GM06990 (cell line): ENCODE data around the gene AURKA.

ENCODE experiments used
- DNase-seq: peaks from one replicate; pipeline ENCODE4 v3.0.0-alpha.2; 2011; ENCODE audit not compliant: insufficient read length; ENCODE audit errors: extremely low read depth
- H3K27me3 ChIP-seq: replicated peaks from 2 replicates; pipeline ENCODE4 v1.6.0; 2011; ENCODE audit warnings: low read length; ENCODE audit not compliant: control insufficient read depth, insufficient read depth
- H3K36me3 ChIP-seq: 2 replicates; pipeline ENCODE4 v1.5.1; 2011; ENCODE audit warnings: low read length; ENCODE audit not compliant: control insufficient read depth, insufficient read depth
- H3K4me3 ChIP-seq: replicated peaks from 2 replicates; pipeline ENCODE4 v1.5.1; 2011; ENCODE audit warnings: low read depth, mild to moderate bottlenecking, control low read depth, low read length
- TF ChIP-seq, protein P1 (sequence below): IDR thresholded peaks from 2 replicates; pipeline ENCODE4 v1.5.1; 2011; ENCODE audit warnings: low read length, control low read depth, mild to moderate bottlenecking, inconsistent platforms; ENCODE audit not compliant: insufficient read depth, poor library complexity, severe bottlenecking

Gene AURKA

DNA sequence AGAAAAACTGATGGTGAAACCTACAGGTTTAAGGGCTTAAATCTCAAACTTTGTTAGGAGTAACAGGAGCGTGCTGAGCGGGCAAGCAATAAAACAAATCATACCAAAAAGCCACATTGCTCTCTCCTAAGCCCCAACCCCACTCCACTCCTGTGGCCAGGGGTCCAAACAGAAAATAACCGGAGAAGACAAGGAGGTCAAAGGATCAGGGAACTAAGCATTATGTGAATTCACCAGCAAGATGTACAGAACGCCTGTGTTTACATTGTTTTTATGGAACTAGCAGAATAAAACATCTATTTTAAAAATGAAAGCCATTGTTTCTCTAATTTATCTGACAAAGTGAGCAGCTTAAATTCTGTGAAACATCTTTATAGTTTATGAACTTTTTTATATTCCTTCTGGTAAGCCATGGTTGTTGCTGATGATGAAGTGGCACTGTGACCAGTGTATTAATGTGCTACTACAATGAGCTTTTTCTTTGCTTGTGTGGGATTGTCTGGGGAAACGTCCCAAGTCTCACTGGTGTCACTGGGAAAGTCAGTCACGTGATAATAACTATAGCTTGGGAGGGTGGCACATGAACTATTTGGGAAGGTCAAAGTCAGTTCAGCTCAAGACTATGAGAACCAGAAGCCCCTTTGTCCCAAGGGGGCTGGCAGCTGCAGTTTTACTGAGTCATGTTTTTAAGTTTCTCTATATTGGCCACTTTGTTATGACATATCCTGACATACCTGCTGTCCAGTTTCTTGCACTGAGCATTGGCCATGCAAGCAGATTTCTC, 23.5 kb downstream of the AURKA start:
- H3K36me3 ChIP-seq = peaks cover 12% of the 10 kb centered on the region
- TF ChIP-seq, protein P1, sequence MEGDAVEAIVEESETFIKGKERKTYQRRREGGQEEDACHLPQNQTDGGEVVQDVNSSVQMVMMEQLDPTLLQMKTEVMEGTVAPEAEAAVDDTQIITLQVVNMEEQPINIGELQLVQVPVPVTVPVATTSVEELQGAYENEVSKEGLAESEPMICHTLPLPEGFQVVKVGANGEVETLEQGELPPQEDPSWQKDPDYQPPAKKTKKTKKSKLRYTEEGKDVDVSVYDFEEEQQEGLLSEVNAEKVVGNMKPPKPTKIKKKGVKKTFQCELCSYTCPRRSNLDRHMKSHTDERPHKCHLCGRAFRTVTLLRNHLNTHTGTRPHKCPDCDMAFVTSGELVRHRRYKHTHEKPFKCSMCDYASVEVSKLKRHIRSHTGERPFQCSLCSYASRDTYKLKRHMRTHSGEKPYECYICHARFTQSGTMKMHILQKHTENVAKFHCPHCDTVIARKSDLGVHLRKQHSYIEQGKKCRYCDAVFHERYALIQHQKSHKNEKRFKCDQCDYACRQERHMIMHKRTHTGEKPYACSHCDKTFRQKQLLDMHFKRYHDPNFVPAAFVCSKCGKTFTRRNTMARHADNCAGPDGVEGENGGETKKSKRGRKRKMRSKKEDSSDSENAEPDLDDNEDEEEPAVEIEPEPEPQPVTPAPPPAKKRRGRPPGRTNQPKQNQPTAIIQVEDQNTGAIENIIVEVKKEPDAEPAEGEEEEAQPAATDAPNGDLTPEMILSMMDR = no peak
- DNase-seq = no peak
- H3K4me3 ChIP-seq = no peak overlapping the region
- H3K27me3 ChIP-seq = no peaks in the 10 kb centered on the region; the same call in 1 of the 2 replicates

GRCh38 chr20:56363491-56363890, 28.5 kb downstream of the AURKA start:
- H3K36me3 ChIP-seq = no peaks in the 10 kb centered on the region
- DNase-seq = no peak
- H3K4me3 ChIP-seq = no peak overlapping the region
- TF ChIP-seq, protein P1 = no peak
- no peaks in the 10 kb centered on the region; the same call in 1 of the 2 replicates for H3K27me3 ChIP-seq

DNA sequence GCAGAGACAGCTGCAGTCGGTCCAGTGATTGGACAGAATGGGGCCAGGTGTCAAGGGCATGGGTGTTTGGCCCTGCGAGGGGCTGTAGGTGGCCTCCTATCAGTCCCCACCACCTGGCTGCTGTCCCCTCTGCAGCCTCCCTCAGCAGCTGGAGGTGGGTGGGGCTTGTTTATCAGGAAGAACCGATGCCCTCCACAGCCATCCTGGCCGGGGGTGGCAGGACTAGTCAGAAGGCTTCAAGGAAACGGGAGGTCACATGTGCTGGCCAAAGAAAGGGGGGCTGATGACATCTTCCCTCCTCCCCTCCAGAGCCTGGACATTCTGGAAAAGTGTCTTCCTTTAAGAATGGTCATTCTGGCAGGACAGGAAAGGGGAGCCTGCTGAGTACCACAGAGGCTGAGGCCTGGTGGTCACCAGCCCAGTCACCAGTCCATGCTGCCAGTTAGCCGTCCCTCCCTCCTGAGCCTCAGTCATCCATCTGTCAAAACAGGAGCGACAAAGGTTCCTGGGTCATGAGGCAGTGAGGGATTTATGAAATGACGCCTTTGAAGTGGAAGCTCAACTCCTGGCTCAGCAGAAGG, 29.1 kb downstream of the AURKA start:
- Histone ChIP-seq H3K36me3 (no peaks in the 10 kb centered on the region), H3K4me3 (no peak overlapping the region), H3K27me3 (no peaks in the 10 kb centered on the region; the same call in 1 of the 2 replicates)
- TF ChIP-seq, protein P1 = no peak
- DNase-seq = no peak

DNA sequence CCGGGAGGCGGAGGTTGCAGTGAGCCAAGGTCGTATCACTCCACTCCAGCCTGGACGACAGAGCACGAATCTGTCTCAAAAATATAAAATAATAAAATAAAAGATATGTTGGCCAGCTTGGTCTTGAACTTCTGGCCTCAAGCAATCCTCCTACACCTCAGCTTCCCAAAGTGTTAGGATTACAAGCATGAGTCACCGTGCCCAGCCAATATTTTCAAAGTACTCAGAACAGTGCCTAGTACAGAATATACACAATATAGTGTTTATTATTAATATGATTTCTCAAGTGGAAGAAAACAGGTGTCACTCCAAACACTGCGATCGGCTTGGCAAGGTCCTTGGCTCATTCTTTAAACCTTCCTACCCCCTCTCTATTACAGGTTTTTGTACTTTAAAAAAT, 30.1 kb downstream of the AURKA start:
- DNase-seq = no peak
- no peaks in the 10 kb centered on the region; the same call in 1 of the 2 replicates for H3K27me3 ChIP-seq
- H3K36me3 ChIP-seq = no peaks in the 10 kb centered on the region
- TF ChIP-seq, protein P1 = no peak
- H3K4me3 ChIP-seq = no peak overlapping the region

DNA sequence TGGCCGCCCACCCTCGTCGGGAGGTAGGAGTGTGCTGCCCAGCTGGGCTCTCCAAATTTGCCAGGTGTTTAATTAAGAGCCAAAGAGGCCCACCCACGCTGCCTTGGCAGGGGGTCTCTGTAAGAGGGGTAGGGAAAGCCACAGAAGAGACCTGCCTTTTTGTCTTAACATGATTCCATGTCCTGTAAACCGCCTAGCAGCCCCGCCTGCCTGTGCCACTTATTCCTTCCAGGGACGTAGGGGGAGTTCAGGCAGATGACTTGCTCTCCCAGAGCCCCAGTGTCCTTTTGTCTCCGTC, 31.2 kb downstream of the AURKA start:
- TF ChIP-seq, protein P1 = no peak
- no peak overlapping the region for H3K4me3 ChIP-seq
- H3K27me3 ChIP-seq = no peaks in the 10 kb centered on the region; the same call in 1 of the 2 replicates
- no peak for DNase-seq
- no peaks in the 10 kb centered on the region for H3K36me3 ChIP-seq
